Left forelimb (tissue), 1 donor: ENCODE results near the gene PLIN5.
"Not testable (repeated sequence)": the region's sequence is repeated elsewhere in the genome, so short reads cannot be mapped to it uniquely, and the experiment has no call there.

Experiments
- DNase-seq: peaks from one replicate; pipeline ENCODE4 v3.0.0-alpha.2; 2018; ENCODE audit warnings: low spot score

PLIN5 gene

GRCh38 chr19:4543842-4544647, 9.0 kb upstream of the PLIN5 start:
- DNase-seq: no peak

- DNase-seq: no peak
These were observed 8.1 kb upstream of the PLIN5 start for GRCh38 chr19:4542896-4543841.

DNA sequence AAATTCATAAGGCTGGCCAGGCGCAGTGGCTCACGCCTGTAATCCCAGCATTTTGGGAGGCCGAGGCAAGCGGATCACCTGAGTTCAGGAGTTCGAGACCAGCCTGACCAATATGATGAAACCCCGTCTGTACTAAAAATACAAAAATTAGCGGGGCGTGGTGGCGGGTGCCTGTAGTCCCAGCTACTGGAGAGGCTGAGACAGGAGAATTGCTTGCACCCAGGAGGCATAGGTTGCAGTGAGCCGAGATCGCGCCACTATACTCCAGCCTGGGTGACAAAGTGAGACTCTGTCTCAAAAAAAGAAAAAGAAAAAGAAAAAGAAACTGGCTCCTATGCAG, 6.8 kb upstream of the PLIN5 start:
- not testable (repeated sequence) for DNase-seq

- no peak for DNase-seq
These were observed 6.2 kb upstream of the PLIN5 start for GRCh38 chr19:4541114-4541805.

GRCh38 chr19:4539693-4540581, 4.9 kb upstream of the PLIN5 start, which contains the start of gene LRG1:
Gene LRG1 (minus strand): TSS chr19:4540036. CDS start chr19:4540013, 23 bp downstream.
- no peak for DNase-seq

DNA sequence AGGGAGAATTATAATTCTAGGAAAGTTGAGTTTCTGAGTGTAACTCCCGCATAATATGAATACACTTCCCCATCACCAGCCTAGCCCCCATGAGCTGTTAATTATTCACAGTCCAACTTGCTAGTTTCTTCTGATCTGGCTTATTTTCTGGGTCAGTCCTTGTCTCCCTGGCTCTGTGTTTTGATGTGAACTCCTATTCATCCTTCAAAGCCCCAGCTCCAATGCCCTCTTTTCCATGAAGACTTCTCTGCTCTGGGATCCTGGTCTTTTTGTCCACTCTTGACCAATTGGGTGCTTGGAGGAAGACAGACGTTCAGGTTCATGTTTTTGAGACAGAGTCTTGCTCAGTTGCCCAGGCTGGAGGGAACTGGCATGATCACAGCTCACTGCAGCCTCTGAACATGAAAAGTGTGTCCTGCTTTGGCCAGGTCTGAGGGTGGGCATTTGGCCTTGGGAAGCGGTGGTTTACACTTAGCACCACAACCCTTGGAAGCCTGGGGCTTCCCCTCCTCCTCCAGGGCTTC, 4.2 kb upstream of the PLIN5 start:
- DNase-seq: no peak

DNA sequence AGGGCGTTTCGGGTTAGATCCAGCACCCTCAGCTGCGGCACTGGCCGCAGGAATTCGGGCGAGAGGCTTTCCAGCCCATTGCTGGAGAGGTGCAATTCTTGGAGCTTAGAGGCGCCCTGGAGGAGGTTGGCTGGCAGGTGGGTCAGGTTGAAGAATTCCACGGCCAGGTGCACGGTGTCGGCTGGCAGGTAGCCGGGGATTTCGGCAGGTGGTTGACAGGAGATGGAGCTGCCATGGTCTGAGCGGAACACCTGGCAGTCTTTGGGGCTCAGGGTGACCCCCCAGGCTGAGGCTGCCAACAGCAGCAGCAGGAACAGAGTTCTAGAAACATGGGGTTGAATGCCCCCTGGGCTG, 3.6 kb upstream of the PLIN5 start:
- no peak for DNase-seq

DNA sequence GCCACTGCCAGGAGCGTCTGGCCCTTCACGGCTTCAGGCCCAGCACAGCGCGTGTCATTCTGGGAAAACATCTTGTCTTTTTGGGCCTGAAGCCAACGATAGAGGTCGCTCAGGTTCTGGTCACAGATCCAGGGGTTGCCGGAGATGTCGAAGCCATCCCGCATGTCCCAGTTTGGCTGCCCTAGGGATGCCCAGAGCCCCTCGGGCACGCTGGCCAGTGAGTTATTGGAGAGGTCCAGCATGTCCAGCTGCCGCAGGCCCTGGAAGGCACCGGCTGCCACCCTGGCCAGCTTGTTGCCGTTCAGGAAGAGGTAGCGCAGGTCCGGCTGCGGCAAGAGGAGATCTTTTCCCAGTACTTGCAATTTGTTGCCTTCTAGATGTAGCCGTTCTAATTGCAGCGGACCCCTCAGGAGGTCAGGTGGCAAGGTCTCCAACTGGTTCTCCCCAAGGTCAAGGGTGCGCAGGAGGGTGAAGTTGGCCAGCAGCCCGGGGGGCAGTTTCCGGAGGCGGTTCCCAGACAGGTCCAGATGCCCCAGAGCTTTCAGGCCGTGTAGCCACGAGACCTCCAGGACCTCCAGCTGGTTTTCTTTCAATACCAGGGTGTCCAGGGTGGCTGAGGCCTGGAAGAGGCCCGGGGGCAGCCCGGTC, 3.1 kb upstream of the PLIN5 start:
- DNase-seq: no peak

GRCh38 chr19:4536798-4537197, 1.8 kb upstream of the PLIN5 start:
- DNase-seq: no peak

DNA sequence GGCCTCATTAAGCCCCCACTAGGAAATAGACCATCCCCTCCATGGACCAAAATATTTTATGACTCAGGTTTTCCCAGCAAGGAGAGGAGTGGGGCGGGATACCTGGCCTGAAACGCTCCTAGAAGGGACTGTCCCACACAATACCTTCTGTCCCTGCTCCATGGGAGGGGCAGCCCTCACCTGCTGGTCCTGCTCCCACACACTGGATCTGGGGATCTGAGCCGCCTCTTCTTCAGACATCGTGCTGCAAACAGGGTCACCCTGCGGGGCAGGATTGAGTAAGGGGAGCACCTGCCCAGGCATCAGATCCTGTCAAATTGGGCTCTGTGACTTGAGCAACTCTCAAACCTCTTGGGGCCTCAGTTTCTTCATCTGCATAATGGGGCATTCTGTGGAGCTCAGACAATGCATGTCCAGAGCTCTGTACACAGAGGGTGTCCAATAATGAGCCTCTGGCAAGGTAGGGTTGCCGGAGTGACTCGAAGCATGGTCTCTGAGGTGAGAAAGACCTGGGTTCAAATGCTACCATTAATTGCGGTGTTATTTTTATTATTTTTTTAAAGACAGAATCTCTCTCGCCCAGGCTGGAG, 1.1 kb downstream of the PLIN5 start:
- DNase-seq: no peak

- no peak for DNase-seq
These were observed 1.7 kb downstream of the PLIN5 start for GRCh38 chr19:4533334-4533733.

- no peak for DNase-seq
These were observed 3.4 kb downstream of the PLIN5 start for GRCh38 chr19:4531562-4532165.

- no peak for DNase-seq
These were observed 5.0 kb downstream of the PLIN5 start for GRCh38 chr19:4529924-4530522.

- DNase-seq: no peak
These were observed 6.2 kb downstream of the PLIN5 start for GRCh38 chr19:4528843-4529242.

- DNase-seq: not testable (repeated sequence)
These were observed 7.6 kb downstream of the PLIN5 start for GRCh38 chr19:4527377-4527776.

DNA sequence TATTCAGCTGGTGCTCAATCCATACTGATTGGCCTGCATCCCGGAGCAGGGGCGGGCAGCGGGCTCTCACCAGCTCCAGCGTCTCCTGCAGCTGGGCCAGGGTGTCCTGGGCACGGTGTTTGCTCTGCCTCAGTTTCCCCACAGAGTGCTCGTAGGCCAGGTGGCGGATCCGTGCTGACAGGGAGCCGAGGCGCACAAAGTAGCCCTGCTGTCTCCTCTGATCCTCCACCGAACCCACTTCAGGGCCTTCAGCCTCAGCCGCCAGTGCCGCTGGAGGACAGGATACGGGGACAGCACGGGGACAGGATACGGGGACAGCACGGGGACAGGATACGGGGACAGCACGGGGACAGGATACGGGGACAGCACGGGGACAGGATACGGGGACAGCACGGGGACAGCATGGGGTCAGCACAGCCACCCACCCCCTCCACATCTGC, 9.4 kb downstream of the PLIN5 start:
- DNase-seq: no peak

DNA sequence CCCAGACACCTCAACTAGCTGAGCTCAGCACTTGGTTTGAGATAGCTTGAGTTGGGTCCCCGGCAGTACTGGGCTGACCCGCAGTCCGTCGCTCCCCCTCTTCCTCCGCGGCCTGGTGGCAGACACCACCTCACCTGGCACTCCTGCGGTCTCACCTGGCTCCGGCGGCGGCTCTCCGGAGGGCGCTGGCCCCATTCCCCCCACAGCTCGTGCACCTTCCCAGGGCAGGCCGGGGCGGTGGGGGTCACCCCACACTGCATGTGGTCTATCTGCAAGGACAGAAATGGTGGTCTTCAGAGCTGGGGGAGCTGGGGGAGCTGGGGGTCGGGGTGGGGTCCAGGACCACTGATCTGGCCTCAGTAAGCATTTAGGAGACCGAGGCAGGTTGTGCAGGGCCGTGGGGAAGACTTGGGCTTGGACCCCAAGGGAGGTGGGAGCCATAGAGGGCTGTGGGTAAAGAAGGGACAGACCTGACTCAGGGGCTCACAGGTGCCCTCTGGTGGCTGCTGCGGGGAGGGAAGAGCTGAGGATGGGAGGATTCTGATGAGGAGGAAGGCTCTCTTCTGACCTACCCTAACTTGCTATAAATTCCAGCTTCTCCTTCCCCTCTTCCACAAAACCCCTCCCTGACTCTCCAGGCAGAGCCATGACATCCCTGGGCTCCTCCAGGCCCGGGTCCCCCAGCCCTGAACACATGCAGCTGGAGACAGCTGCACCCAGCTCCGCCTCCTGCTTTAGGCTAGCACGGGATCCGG, 10.0 kb downstream of the PLIN5 start:
- no peak for DNase-seq

- DNase-seq: no peak
These were observed 11.5 kb downstream of the PLIN5 start for GRCh38 chr19:4523306-4524110.
